Measurements from ENCODE around the gene PTTG1IP.

GRCh38 chr21:44902268-44903049, 29.0 kb upstream of the PTTG1IP start:
- TF ChIP-seq CTCF (IDR thresholded peaks at IDR 0.05) (no peak), POLR2A (IDR thresholded peaks at IDR 0.05) (no peak), POLR2AphosphoS5 (IDR thresholded peaks at IDR 0.05) (no peak)

All from sigmoid colon (tissue), 4 donors.